ENCODE data around the gene KCNC4.

Gene KCNC4

GRCh38 chr1:110210604-110211495, 736 bp downstream of the KCNC4 start:
- peaks cover 0 to 31% (median 23%) of the 10 kb centered on the region in 4 experiments for H3K4me1 ChIP-seq (ENCODE audit: control extremely low read depth in 1 of 4, control insufficient read depth in 4 of 4, insufficient read depth in 4 of 4, low read length in 3 of 4)
- peak overlapping the region; percentile 55 to 79 (median 67) for H3K4me3 ChIP-seq (ENCODE audit: control insufficient read depth in 1 of 7, extremely low read depth in 1 of 7, insufficient read depth in 4 of 7, low read depth in 2 of 7, low read length in 6 of 7)
- no peak overlapping the region for H3K27ac ChIP-seq (ENCODE audit: insufficient read depth in 1 of 2, low read depth in 1 of 2, low read length in 2 of 2, poor library complexity in 1 of 2, severe bottlenecking in 2 of 2)
- H3K27me3 ChIP-seq (replicated peaks in 2 of 5; ENCODE audit: control insufficient read depth in 4 of 5, insufficient read depth in 5 of 5, low read length in 4 of 5), result peaks cover 0 to 21% (median 19%) of the 10 kb centered on the region in 5 experiments
- peak in 2 of 3 donors; percentile 62 to 79 for DNase-seq
- no peaks in the 10 kb centered on the region for H3K36me3 ChIP-seq (ENCODE audit: control insufficient read depth in 4 of 4, insufficient read depth in 4 of 4, low read length in 3 of 4)
- ChIA-PET POLR2A (interaction anchor here (0.6 to 1.1 kb wide), 3 partner anchors 112 to 128 kb away, joined by 3 read pairs; partner anchors contain the start of gene RBM15), CTCF (interaction anchor here (1.6 to 1.8 kb wide), 2 partner anchors 13 to 102 kb away, joined by 5 to 6 read pairs; no protein-coding TSS in a partner anchor)
- no peaks in the 10 kb centered on the region for H3K9me3 ChIP-seq (ENCODE audit: control extremely low read depth in 1 of 5, control insufficient read depth in 4 of 5, insufficient read depth in 2 of 5, low read depth in 1 of 5, low read length in 4 of 5)
- whole genome bisulfite sequencing (ENCODE audit: insufficient coverage), result 0% methylated on average over 71 of the region's 101 CpGs

- DNase-seq, result peak in 1 of 3 donors; percentile 40
- POLR2A ChIA-PET, result interaction anchor here (0.6 to 1.1 kb wide), 3 partner anchors 111 to 127 kb away, joined by 3 read pairs; partner anchors contain the start of gene RBM15
- Histone ChIP-seq H3K27ac (ENCODE audit: insufficient read depth in 1 of 2, low read depth in 1 of 2, low read length in 2 of 2, poor library complexity in 1 of 2, severe bottlenecking in 2 of 2) (no peak overlapping the region), H3K4me1 (ENCODE audit: control extremely low read depth in 1 of 4, control insufficient read depth in 4 of 4, insufficient read depth in 4 of 4, low read length in 3 of 4) (peaks cover 0 to 31% (median 23%) of the 10 kb centered on the region in 4 experiments), H3K27me3 (replicated peaks in 2 of 5; ENCODE audit: control insufficient read depth in 4 of 5, insufficient read depth in 5 of 5, low read length in 4 of 5) (peaks cover 0 to 21% (median 19%) of the 10 kb centered on the region in 5 experiments), H3K9me3 (ENCODE audit: control extremely low read depth in 1 of 5, control insufficient read depth in 4 of 5, insufficient read depth in 2 of 5, low read depth in 1 of 5, low read length in 4 of 5) (no peaks in the 10 kb centered on the region), H3K4me3 (ENCODE audit: control insufficient read depth in 1 of 7, extremely low read depth in 1 of 7, insufficient read depth in 4 of 7, low read depth in 2 of 7, low read length in 6 of 7) (peak overlapping the region; percentile 55 to 79 (median 67)), H3K36me3 (ENCODE audit: control insufficient read depth in 4 of 4, insufficient read depth in 4 of 4, low read length in 3 of 4) (no peaks in the 10 kb centered on the region)
- CTCF ChIA-PET, result interaction anchor here (0.5 to 2.6 kb wide), 5 partner anchors 9 to 230 kb away, joined by 3 to 9 read pairs (median 5); no protein-coding TSS in a partner anchor
- 9% methylated on average over 76 of the region's 81 CpGs for WGBS (ENCODE audit: insufficient coverage)
These were observed 1.5 kb downstream of the KCNC4 start for GRCh38 chr1:110211496-110212168.

- no peaks in the 10 kb centered on the region for H3K9me3 ChIP-seq (ENCODE audit: control extremely low read depth in 1 of 5, control insufficient read depth in 4 of 5, insufficient read depth in 2 of 5, low read depth in 1 of 5, low read length in 4 of 5)
- ChIA-PET POLR2A (no interaction called here), CTCF (interaction anchor here (0.5 to 2.6 kb wide), 7 partner anchors 9 to 229 kb away, joined by 3 to 9 read pairs (median 4); no protein-coding TSS in a partner anchor)
- 23% methylated on average over 8 of the region's 20 CpGs for WGBS (ENCODE audit: insufficient coverage)
- H3K27me3 ChIP-seq (replicated peaks in 2 of 5; ENCODE audit: control insufficient read depth in 4 of 5, insufficient read depth in 5 of 5, low read length in 4 of 5), result peaks cover 0 to 21% (median 19%) of the 10 kb centered on the region in 5 experiments
- H3K27ac ChIP-seq (ENCODE audit: insufficient read depth in 1 of 2, low read depth in 1 of 2, low read length in 2 of 2, poor library complexity in 1 of 2, severe bottlenecking in 2 of 2), result no peak overlapping the region
- DNase-seq, result peak in 2 of 3 donors; percentile 23 to 29
- H3K4me3 ChIP-seq (ENCODE audit: control insufficient read depth in 1 of 7, extremely low read depth in 1 of 7, insufficient read depth in 4 of 7, low read depth in 2 of 7, low read length in 6 of 7), result peak overlapping the region in 3 of 7 experiments; percentile 74 to 79 (median 75)
- no peaks in the 10 kb centered on the region for H3K36me3 ChIP-seq (ENCODE audit: control insufficient read depth in 4 of 4, insufficient read depth in 4 of 4, low read length in 3 of 4)
- peaks cover 0 to 31% (median 23%) of the 10 kb centered on the region in 4 experiments for H3K4me1 ChIP-seq (ENCODE audit: control extremely low read depth in 1 of 4, control insufficient read depth in 4 of 4, insufficient read depth in 4 of 4, low read length in 3 of 4)
These were observed 2.3 kb downstream of the KCNC4 start for GRCh38 chr1:110212169-110213142.

GRCh38 chr1:110213143-110213540, 3.0 kb downstream of the KCNC4 start:
- ChIA-PET CTCF (interaction anchor here (1.1 to 2.6 kb wide), 4 partner anchors 10 to 29 kb away, joined by 3 to 9 read pairs (median 4); no protein-coding TSS in a partner anchor), POLR2A (no interaction called here)
- Histone ChIP-seq H3K9me3 (ENCODE audit: control extremely low read depth in 1 of 5, control insufficient read depth in 4 of 5, insufficient read depth in 2 of 5, low read depth in 1 of 5, low read length in 4 of 5) (no peaks in the 10 kb centered on the region), H3K27ac (ENCODE audit: insufficient read depth in 1 of 2, low read depth in 1 of 2, low read length in 2 of 2, poor library complexity in 1 of 2, severe bottlenecking in 2 of 2) (no peak overlapping the region), H3K4me1 (ENCODE audit: control extremely low read depth in 1 of 4, control insufficient read depth in 4 of 4, insufficient read depth in 4 of 4, low read length in 3 of 4) (peaks cover 0 to 31% (median 23%) of the 10 kb centered on the region in 4 experiments), H3K36me3 (ENCODE audit: control insufficient read depth in 4 of 4, insufficient read depth in 4 of 4, low read length in 3 of 4) (no peaks in the 10 kb centered on the region), H3K4me3 (ENCODE audit: control insufficient read depth in 1 of 7, extremely low read depth in 1 of 7, insufficient read depth in 4 of 7, low read depth in 2 of 7, low read length in 6 of 7) (no peak overlapping the region), H3K27me3 (replicated peaks in 2 of 5; ENCODE audit: control insufficient read depth in 4 of 5, insufficient read depth in 5 of 5, low read length in 4 of 5) (peaks cover 0 to 21% (median 19%) of the 10 kb centered on the region in 5 experiments)
- WGBS (ENCODE audit: insufficient coverage), result no CpG with 5 or more reads among the region's 2 CpGs
- DNase-seq, result no peak

- no peaks in the 10 kb centered on the region for H3K9me3 ChIP-seq (ENCODE audit: control extremely low read depth in 1 of 5, control insufficient read depth in 4 of 5, insufficient read depth in 2 of 5, low read depth in 1 of 5, low read length in 4 of 5)
- no peak overlapping the region for H3K4me3 ChIP-seq (ENCODE audit: control insufficient read depth in 1 of 7, extremely low read depth in 1 of 7, insufficient read depth in 4 of 7, low read depth in 2 of 7, low read length in 6 of 7)
- H3K4me1 ChIP-seq (ENCODE audit: control extremely low read depth in 1 of 4, control insufficient read depth in 4 of 4, insufficient read depth in 4 of 4, low read length in 3 of 4), result peaks cover 0 to 23% (median 18%) of the 10 kb centered on the region in 4 experiments
- H3K27me3 ChIP-seq (replicated peaks in 2 of 5; ENCODE audit: control insufficient read depth in 4 of 5, insufficient read depth in 5 of 5, low read length in 4 of 5), result peaks cover 0 to 21% (median 19%) of the 10 kb centered on the region in 5 experiments
- ChIA-PET POLR2A (no interaction called here), CTCF (interaction anchor here (1.2 to 2.6 kb wide), 3 partner anchors 11 to 99 kb away, joined by 7 to 9 read pairs (median 8); no protein-coding TSS in a partner anchor)
- DNase-seq, result no peak
- 96% methylated on average over 15 of the region's 16 CpGs for WGBS (ENCODE audit: insufficient coverage)
- no peaks in the 10 kb centered on the region for H3K36me3 ChIP-seq (ENCODE audit: control insufficient read depth in 4 of 4, insufficient read depth in 4 of 4, low read length in 3 of 4)
- no peak overlapping the region for H3K27ac ChIP-seq (ENCODE audit: insufficient read depth in 1 of 2, low read depth in 1 of 2, low read length in 2 of 2, poor library complexity in 1 of 2, severe bottlenecking in 2 of 2)
These were observed 4.6 kb downstream of the KCNC4 start for GRCh38 chr1:110214454-110215404.

Data from common myeloid progenitor, CD34-positive (primary cell).